ENCODE measurements around the gene SLC35G4. TPM values are rescaled to one million over a fixed set of nuclear protein-coding genes. Genes with fewer than 3 reads are reported as not detected.
"Not testable (repeated sequence)": the region's sequence is repeated elsewhere in the genome, so short reads cannot be mapped to it uniquely, and the experiment has no call there.

The SLC35G4 gene
- total RNA-seq (2022) (not detected in 2 replicates), Bru-seq, nascent RNA (not detected), BruChase-seq, experiment 1, labeled RNA remaining after a 2-hour chase (not detected), BruChase-seq, experiment 2, labeled RNA remaining after a 6-hour chase (not detected)
- long read RNA-seq, result 0 reads

GRCh38 chr18:11609488-11609887, at the start of gene SLC35G4:
Gene SLC35G4, plus strand, starts transcription at chr18:11609596. Its CDS starts 0 bp downstream, at chr18:11609596.
- CTCF ChIA-PET; H3K27me3 Mint-ChIP-seq (ENCODE audit: insufficient read depth, unreplicated experiment); DNase-seq; H3K9me3 Mint-ChIP-seq (ENCODE audit: unreplicated experiment); H3K27me3 ChIP-seq (replicated peaks; ENCODE audit: control insufficient read depth, insufficient read depth, low read length); H3K4me1 ChIP-seq; H3K9me3 ChIP-seq; H3K4me3 ChIP-seq (ENCODE audit: low read depth, low read length); H3K4me1 Mint-ChIP-seq (ENCODE audit: low read depth, unreplicated experiment); POLR2A ChIA-PET; H3K36me3 ChIP-seq (ENCODE audit: control insufficient read depth, insufficient read depth, low read length); intact Hi-C loops (cut with micrococcal nuclease; ENCODE audit: unreplicated experiment); H3K27ac Mint-ChIP-seq (ENCODE audit: unreplicated experiment); BruUV-seq (replicated peaks); H3K36me3 Mint-ChIP-seq (ENCODE audit: insufficient read depth, unreplicated experiment); H3K4me3 Mint-ChIP-seq (ENCODE audit: unreplicated experiment): not testable (repeated sequence)

GRCh38 chr18:11561293-11561692, 48.1 kb upstream of the SLC35G4 start:
- H3K4me3 Mint-ChIP-seq (ENCODE audit: unreplicated experiment), result no peak overlapping the region
- H3K9me3 Mint-ChIP-seq (ENCODE audit: unreplicated experiment), result no peaks in the 10 kb centered on the region
- Histone ChIP-seq H3K36me3 (ENCODE audit: control insufficient read depth, insufficient read depth, low read length) (no peaks in the 10 kb centered on the region), H3K27me3 (replicated peaks; ENCODE audit: control insufficient read depth, insufficient read depth, low read length) (no peaks in the 10 kb centered on the region), H3K4me3 (ENCODE audit: low read depth, low read length) (no peak overlapping the region), H3K4me1 (no peaks in the 10 kb centered on the region), H3K9me3 (no peaks in the 10 kb centered on the region)
- H3K36me3 Mint-ChIP-seq (ENCODE audit: insufficient read depth, unreplicated experiment), result no peaks in the 10 kb centered on the region
- POLR2A ChIA-PET, result no interaction called here
- no peaks in the 10 kb centered on the region for H3K27me3 Mint-ChIP-seq (ENCODE audit: insufficient read depth, unreplicated experiment)
- no peak overlapping the region for H3K27ac Mint-ChIP-seq (ENCODE audit: unreplicated experiment)
- TF ChIP-seq, protein P1, sequence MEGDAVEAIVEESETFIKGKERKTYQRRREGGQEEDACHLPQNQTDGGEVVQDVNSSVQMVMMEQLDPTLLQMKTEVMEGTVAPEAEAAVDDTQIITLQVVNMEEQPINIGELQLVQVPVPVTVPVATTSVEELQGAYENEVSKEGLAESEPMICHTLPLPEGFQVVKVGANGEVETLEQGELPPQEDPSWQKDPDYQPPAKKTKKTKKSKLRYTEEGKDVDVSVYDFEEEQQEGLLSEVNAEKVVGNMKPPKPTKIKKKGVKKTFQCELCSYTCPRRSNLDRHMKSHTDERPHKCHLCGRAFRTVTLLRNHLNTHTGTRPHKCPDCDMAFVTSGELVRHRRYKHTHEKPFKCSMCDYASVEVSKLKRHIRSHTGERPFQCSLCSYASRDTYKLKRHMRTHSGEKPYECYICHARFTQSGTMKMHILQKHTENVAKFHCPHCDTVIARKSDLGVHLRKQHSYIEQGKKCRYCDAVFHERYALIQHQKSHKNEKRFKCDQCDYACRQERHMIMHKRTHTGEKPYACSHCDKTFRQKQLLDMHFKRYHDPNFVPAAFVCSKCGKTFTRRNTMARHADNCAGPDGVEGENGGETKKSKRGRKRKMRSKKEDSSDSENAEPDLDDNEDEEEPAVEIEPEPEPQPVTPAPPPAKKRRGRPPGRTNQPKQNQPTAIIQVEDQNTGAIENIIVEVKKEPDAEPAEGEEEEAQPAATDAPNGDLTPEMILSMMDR (IDR thresholded peaks at IDR 0.05; ENCODE audit: insufficient read depth in 1 of 2, low read depth in 1 of 2, low read length in 1 of 2, severe bottlenecking in 1 of 2, unreplicated experiment in 1 of 2), result no peak
- intact Hi-C loops (cut with micrococcal nuclease; ENCODE audit: unreplicated experiment), result no loop called here
- no peaks in the 10 kb centered on the region for H3K4me1 Mint-ChIP-seq (ENCODE audit: low read depth, unreplicated experiment)
- BruUV-seq (replicated peaks), result no TSS peak
- no peak for DNase-seq
- CTCF ChIA-PET, result interaction anchor here (2.3 kb wide), 1 partner anchor 8 kb away, joined by 10 read pairs; no protein-coding TSS in a partner anchor

DNA sequence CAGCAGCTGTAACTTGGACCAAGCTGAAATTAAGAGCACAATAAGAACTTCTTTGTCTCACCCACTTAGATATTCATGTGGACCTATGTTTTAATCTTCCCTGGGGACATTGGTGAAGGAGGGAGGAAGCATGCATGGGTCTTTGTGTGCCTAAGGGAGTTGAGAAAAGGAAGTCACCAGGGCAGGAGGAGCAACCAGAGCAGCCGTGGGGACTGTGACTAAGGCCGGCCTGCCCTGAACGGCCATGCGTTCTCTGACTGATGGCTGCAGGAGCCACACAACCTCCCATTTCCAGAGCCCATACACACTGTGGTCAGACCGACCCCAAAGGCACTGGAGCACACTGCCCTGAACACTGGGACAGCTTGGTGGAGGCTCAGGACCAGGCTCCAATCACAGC, 43.7 kb upstream of the SLC35G4 start:
- POLR2A ChIA-PET, result no interaction called here
- no peaks in the 10 kb centered on the region for H3K27me3 ChIP-seq (replicated peaks; ENCODE audit: control insufficient read depth, insufficient read depth, low read length)
- CTCF ChIA-PET, result no interaction called here

More for the DNA sequence above, 43.7 kb upstream of the SLC35G4 start:
- no peaks in the 10 kb centered on the region for H3K9me3 ChIP-seq
- no peak overlapping the region for H3K4me3 Mint-ChIP-seq (ENCODE audit: unreplicated experiment)
- BruUV-seq (replicated peaks), result no TSS peak
- intact Hi-C loops (cut with micrococcal nuclease; ENCODE audit: unreplicated experiment), result no loop called here
- H3K27me3 Mint-ChIP-seq (ENCODE audit: insufficient read depth, unreplicated experiment), result peaks cover 12% of the 10 kb centered on the region
- TF ChIP-seq, protein P1 (IDR thresholded peaks at IDR 0.05; ENCODE audit: insufficient read depth in 1 of 2, low read depth in 1 of 2, low read length in 1 of 2, severe bottlenecking in 1 of 2, unreplicated experiment in 1 of 2), result no peak
- no peak overlapping the region for H3K4me3 ChIP-seq (ENCODE audit: low read depth, low read length)
- H3K4me1 Mint-ChIP-seq (ENCODE audit: low read depth, unreplicated experiment), result no peaks in the 10 kb centered on the region
- no peak for DNase-seq
- no peaks in the 10 kb centered on the region for H3K36me3 ChIP-seq (ENCODE audit: control insufficient read depth, insufficient read depth, low read length)
- no peaks in the 10 kb centered on the region for H3K9me3 Mint-ChIP-seq (ENCODE audit: unreplicated experiment)
- H3K27ac Mint-ChIP-seq (ENCODE audit: unreplicated experiment), result no peak overlapping the region
- no peaks in the 10 kb centered on the region for H3K36me3 Mint-ChIP-seq (ENCODE audit: insufficient read depth, unreplicated experiment)
- H3K4me1 ChIP-seq, result no peaks in the 10 kb centered on the region
